GM23248 (cell line): ENCODE measurements around the gene ZCCHC24. TPM values are rescaled to one million over a fixed set of nuclear protein-coding genes. Genes with fewer than 3 reads are reported as not detected.
A peak's percentile ranks its signal among the peaks of the same experiment; 100 is the strongest.

Experiments used
- DNase-seq: peaks from one replicate; pipeline ENCODE4 v3.0.0-alpha.2; 2015
- H2AFZ ChIP-seq: fragments of 200-600 bp; sonication (generic); 2 replicates; pipeline ENCODE4 v1.6.1; 2016; ENCODE audit warnings: antibody characterized with exemption
- H3F3A ChIP-seq: fragments of 200-600 bp; sonication (generic); 2 replicates; pipeline ENCODE4 v1.6.1; 2016; ENCODE audit warnings: mild to moderate bottlenecking, antibody characterized with exemption, mixed run types; ENCODE audit not compliant: insufficient read depth
- H3K27ac ChIP-seq: fragments of 200-600 bp; sonication (generic); 2 replicates; pipeline ENCODE4 v1.5.1; 2016; ENCODE audit warnings: mild to moderate bottlenecking
- H3K27me3 ChIP-seq: fragments of 200-600 bp; sonication (generic); replicated peaks from 2 replicates; pipeline ENCODE4 v1.6.1; 2016; ENCODE audit warnings: mild to moderate bottlenecking; ENCODE audit not compliant: insufficient read depth
- H3K36me3 ChIP-seq: fragments of 200-600 bp; sonication (generic); 2 replicates; pipeline ENCODE4 v1.6.1; 2016; ENCODE audit warnings: low read depth, mild to moderate bottlenecking
- H3K4me1 ChIP-seq: fragments of 200-600 bp; sonication (generic); 2 replicates; pipeline ENCODE4 v1.6.1; 2016; ENCODE audit warnings: mild to moderate bottlenecking; ENCODE audit not compliant: insufficient read depth
- H3K4me2 ChIP-seq: fragments of 200-600 bp; sonication (generic); one replicate; pipeline ENCODE4 v1.6.1; 2016; ENCODE audit warnings: mild to moderate bottlenecking; ENCODE audit not compliant: unreplicated experiment
- H3K4me3 ChIP-seq: fragments of 200-600 bp; sonication (generic); 2 replicates; pipeline ENCODE4 v1.5.1; 2016; ENCODE audit warnings: mild to moderate bottlenecking
- H3K79me2 ChIP-seq: fragments of 200-600 bp; sonication (generic); 2 replicates; pipeline ENCODE4 v1.6.1; 2016; ENCODE audit warnings: mild to moderate bottlenecking; ENCODE audit not compliant: insufficient read depth
- H3K9ac ChIP-seq: fragments of 200-600 bp; sonication (generic); 2 replicates; pipeline ENCODE4 v1.6.1; 2016; ENCODE audit warnings: mild to moderate bottlenecking
- H3K9me2 ChIP-seq: fragments of 200-600 bp; sonication (generic); 2 replicates; pipeline ENCODE4 v1.6.1; 2016; ENCODE audit warnings: mixed run types, mild to moderate bottlenecking, moderate library complexity; ENCODE audit not compliant: insufficient read depth
- H3K9me3 ChIP-seq: fragments of 200-600 bp; sonication (generic); one replicate; pipeline ENCODE4 v1.6.1; 2017; ENCODE audit warnings: low read depth
- H4K20me1 ChIP-seq: fragments of 200-600 bp; sonication (generic); 2 replicates; pipeline ENCODE4 v1.6.0; 2016; ENCODE audit not compliant: insufficient read depth
- EZH2 ChIP-seq: fragments of 200-600 bp; sonication (generic); IDR thresholded peaks from 2 replicates; pipeline ENCODE4 v1.6.1; 2018; ENCODE audit warnings: antibody characterized with exemption, mild to moderate bottlenecking; ENCODE audit not compliant: insufficient read depth, poor library complexity, severe bottlenecking
- EZH2phosphoT487 ChIP-seq: fragments of 200-600 bp; sonication (generic); IDR thresholded peaks from 2 replicates; pipeline ENCODE4 v1.6.1; 2018; ENCODE audit warnings: antibody characterized with exemption, moderate library complexity, mild to moderate bottlenecking, low read depth; ENCODE audit not compliant: insufficient read depth
- WGBS, 2 experiments: methylation state at CpG; one replicate each; pipeline ENCODE4 v1.1.6; 2015 to 2017; ENCODE audit warnings: low lambda C conversion rate in 2 of 2, low coverage in 1 of 2; ENCODE audit errors: missing lambda C conversion rate in 2 of 2; 5-methylcytosine and 5-hydroxymethylcytosine counted together
- in situ Hi-C: fragments of 300-500 bp; cut with MboI; formaldehyde crosslinking; loops from 2 replicates; pipeline ENCODE4 v1.15.0; 2020
- polyA plus RNA-seq: library from polyadenylated mRNA; unstranded; fragments of >200 nt; fragmentation: Nextera tagmentation; extraction: Ambion mirVana; gene quantifications from 2 replicates; pipeline ENCODE4 v1.2.1, GENCODE V29; 2016
- total RNA-seq: library from RNA; depleted of rRNA; stranded (reverse); fragments of >200 nt; shearing (Covaris generic); gene quantifications from 2 replicates; pipeline ENCODE4 v1.2.3, GENCODE V29; 2014

The ZCCHC24 gene
- total and polyA plus RNA-seq, 2 experiments from 2014 or later, result 29.3 to 30.3 TPM

DNA sequence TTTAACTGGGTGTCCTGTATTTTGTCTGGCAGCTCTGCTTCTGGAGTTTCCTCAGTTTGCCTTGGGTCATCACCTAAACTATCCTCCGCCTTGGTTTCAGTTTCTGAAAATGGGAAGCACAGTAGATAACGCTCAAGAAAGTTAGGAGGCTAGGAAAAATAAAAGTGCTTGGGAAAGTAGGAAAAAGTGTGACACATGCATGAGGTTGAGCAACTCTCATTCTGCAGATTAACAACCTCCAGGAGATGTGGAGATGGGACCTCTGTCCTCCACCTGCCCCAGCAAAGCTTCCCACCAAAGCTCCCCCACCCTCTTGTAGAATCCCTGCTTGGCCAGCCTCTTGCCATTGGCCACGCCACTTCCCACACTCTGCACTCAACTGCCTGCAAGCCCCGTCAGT lies 13.1 kb upstream of the ZCCHC24 start:
- Histone ChIP-seq H3K9me2 (no peaks in the 10 kb centered on the region), H3F3A (peaks cover 12% of the 10 kb centered on the region), H3K27ac (no peak overlapping the region), H3K4me2 (no peak overlapping the region), H3K9ac (no peak overlapping the region), H3K4me1 (peaks cover 13% of the 10 kb centered on the region), H3K4me3 (no peak overlapping the region), H4K20me1 (no peaks in the 10 kb centered on the region), H3K27me3 (no peaks in the 10 kb centered on the region), H3K36me3 (no peaks in the 10 kb centered on the region), H2AFZ (no peak overlapping the region), H3K9me3 (no peaks in the 10 kb centered on the region), H3K79me2 (no peaks in the 10 kb centered on the region)
- DNase-seq, result no peak
- in situ Hi-C loops, result no loop called here
- TF ChIP-seq EZH2 (no peak), EZH2phosphoT487 (no peak)
- WGBS, 2 experiments, result 76 to 82% methylated on average over 4 of the region's 4 CpGs

DNA sequence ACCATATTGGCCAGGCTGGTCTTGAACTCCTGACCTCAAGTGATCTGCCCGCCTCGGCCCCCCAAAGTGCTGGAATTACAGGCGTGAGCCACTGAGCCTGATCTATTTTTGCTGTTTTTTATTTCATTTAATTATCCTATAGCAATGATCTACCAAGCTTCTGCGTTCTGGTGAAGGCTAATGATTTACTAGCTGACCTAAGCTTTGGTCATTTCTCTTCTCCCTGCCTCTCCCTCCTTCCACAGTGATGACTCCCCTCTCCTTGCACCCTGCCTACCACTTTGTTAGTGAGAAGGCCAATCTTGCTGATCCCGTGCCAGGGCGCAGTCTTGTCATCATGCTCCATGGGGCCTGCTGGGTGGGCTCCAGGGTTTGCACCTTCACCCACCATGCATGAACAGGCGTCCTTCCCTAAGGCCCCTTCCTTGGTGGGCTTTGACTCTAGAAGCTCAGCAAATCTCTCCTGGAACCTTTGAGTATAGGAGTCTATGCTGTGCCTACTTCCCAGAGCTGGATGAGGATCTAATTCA lies 11.9 kb upstream of the ZCCHC24 start:
- TF ChIP-seq EZH2 (no peak), EZH2phosphoT487 (no peak)
- H3K4me1 ChIP-seq, result peaks cover 13% of the 10 kb centered on the region
- 72 to 76% methylated on average over 7 of the region's 7 CpGs for WGBS, 2 experiments
- no peak overlapping the region for H3K4me2 ChIP-seq
- H2AFZ ChIP-seq, result no peak overlapping the region
- H3K27ac ChIP-seq, result no peak overlapping the region
- no peaks in the 10 kb centered on the region for H3K79me2 ChIP-seq
- H3K4me3 ChIP-seq, result no peak overlapping the region
- H3K27me3 ChIP-seq, result no peaks in the 10 kb centered on the region
- H3K9ac ChIP-seq, result no peak overlapping the region
- in situ Hi-C loops, result no loop called here
- peaks cover 16% of the 10 kb centered on the region for H3F3A ChIP-seq
- DNase-seq, result no peak
- H4K20me1 ChIP-seq, result no peaks in the 10 kb centered on the region
- H3K36me3 ChIP-seq, result no peaks in the 10 kb centered on the region
- no peaks in the 10 kb centered on the region for H3K9me3 ChIP-seq
- no peaks in the 10 kb centered on the region for H3K9me2 ChIP-seq

GRCh38 chr10:79454259-79454658 lies 8.8 kb upstream of the ZCCHC24 start:
- peak overlapping the region; percentile 71 for H2AFZ ChIP-seq
- no peaks in the 10 kb centered on the region for H3K9me2 ChIP-seq
- H3F3A ChIP-seq, result peaks cover 16% of the 10 kb centered on the region
- no peaks in the 10 kb centered on the region for H3K36me3 ChIP-seq
- H3K9ac ChIP-seq, result peak overlapping the region; percentile 30; the same call in 1 of the 2 replicates
- H3K4me2 ChIP-seq, result peak overlapping the region; percentile 21
- H3K79me2 ChIP-seq, result no peaks in the 10 kb centered on the region
- no peak overlapping the region for H3K4me3 ChIP-seq
- no peaks in the 10 kb centered on the region for H3K9me3 ChIP-seq
- no peaks in the 10 kb centered on the region for H3K27me3 ChIP-seq
- no peaks in the 10 kb centered on the region for H4K20me1 ChIP-seq
- in situ Hi-C loops, result no loop called here
- peak; percentile 97 for DNase-seq
- TF ChIP-seq EZH2phosphoT487, result no peak
- TF ChIP-seq EZH2, result no peak
- 17 to 23% methylated on average over 6 of the region's 6 CpGs for WGBS, 2 experiments
- H3K27ac ChIP-seq, result peak overlapping the region; percentile 25
- H3K4me1 ChIP-seq, result peaks cover 13% of the 10 kb centered on the region

GRCh38 chr10:79453392-79453791 lies 8.0 kb upstream of the ZCCHC24 start:
- Histone ChIP-seq H2AFZ (no peak overlapping the region), H3K9me3 (no peaks in the 10 kb centered on the region), H4K20me1 (no peaks in the 10 kb centered on the region), H3K36me3 (no peaks in the 10 kb centered on the region), H3K9ac (no peak overlapping the region), H3K4me2 (no peak overlapping the region), H3K4me1 (peaks cover 13% of the 10 kb centered on the region), H3K27me3 (no peaks in the 10 kb centered on the region), H3K27ac (no peak overlapping the region), H3K4me3 (no peak overlapping the region), H3F3A (peaks cover 16% of the 10 kb centered on the region), H3K9me2 (no peaks in the 10 kb centered on the region), H3K79me2 (no peaks in the 10 kb centered on the region)
- TF ChIP-seq EZH2phosphoT487, result no peak
- TF ChIP-seq EZH2, result no peak
- DNase-seq, result peak; percentile 51
- 82 to 87% methylated on average over 3 of the region's 3 CpGs for WGBS, 2 experiments
- in situ Hi-C loops, result no loop called here

DNA sequence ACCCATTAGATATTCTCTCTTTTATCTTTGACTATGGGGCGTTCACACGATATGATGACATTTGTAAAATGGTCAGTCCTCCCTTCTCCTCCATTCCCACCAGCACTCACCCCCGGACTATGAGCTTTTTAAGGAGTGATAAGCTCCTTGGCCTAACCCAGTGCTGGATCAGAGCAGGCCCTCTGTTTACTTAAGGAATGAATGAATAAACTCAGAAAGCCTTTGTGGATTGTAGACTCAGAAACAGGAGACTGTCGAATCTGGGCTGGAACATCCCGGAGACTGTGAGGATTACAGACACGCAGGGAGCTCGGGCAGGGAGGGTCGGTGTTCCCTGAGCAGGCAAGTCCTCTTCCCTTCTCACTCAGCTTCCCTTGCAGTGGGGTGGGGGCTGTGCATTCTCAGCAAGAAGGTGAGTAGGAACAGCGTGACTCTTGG lies 6.8 kb upstream of the ZCCHC24 start:
- Histone ChIP-seq H3K27ac (no peak overlapping the region), H3K4me2 (no peak overlapping the region), H2AFZ (no peak overlapping the region), H3K9me3 (no peaks in the 10 kb centered on the region), H3K27me3 (no peaks in the 10 kb centered on the region), H4K20me1 (no peaks in the 10 kb centered on the region), H3F3A (peaks cover 18% of the 10 kb centered on the region), H3K9ac (no peak overlapping the region), H3K36me3 (no peaks in the 10 kb centered on the region), H3K4me3 (no peak overlapping the region), H3K9me2 (no peaks in the 10 kb centered on the region), H3K79me2 (no peaks in the 10 kb centered on the region), H3K4me1 (peaks cover 16% of the 10 kb centered on the region)
- no peak for DNase-seq
- TF ChIP-seq EZH2phosphoT487 (no peak), EZH2 (no peak)
- WGBS, 2 experiments, result 85 to 88% methylated on average over 9 of the region's 9 CpGs
- in situ Hi-C loops, result no loop called here
